CD4-positive, alpha-beta T cell (primary cell): ENCODE results near the gene KIF26A. TPM values are rescaled to one million over a fixed set of nuclear protein-coding genes. Genes with fewer than 3 reads are reported as not detected.

Source experiments
- ATAC-seq: fragments of 200-7000 bp; cut with Tn5 transposase; one replicate; pipeline ENCODE4 v1.10.0; 2022; ENCODE audit warnings: mild to moderate bottlenecking; ENCODE audit not compliant: poor library complexity
- CTCF ChIA-PET: fragments of 350-600 bp; sonication (Branson Sonifier 250); formaldehyde crosslinking; loops from one replicate; lab custom pipeline; 2021; ENCODE audit warnings: antibody characterized with exemption, inconsistent platforms; lab: Charles Lee
- POLR2A ChIA-PET: fragments of 350-600 bp; sonication (Branson Sonifier 250); formaldehyde crosslinking; loops from one replicate; lab custom pipeline; 2021; ENCODE audit warnings: antibody characterized with exemption, inconsistent platforms; lab: Charles Lee
- DNase-seq, 14 experiments: peaks; one replicate each; pipeline ENCODE4 v3.0.0-alpha.2; 2013 to 2020; ENCODE audit warnings: mixed read lengths in 2 of 14
- H3K27ac ChIP-seq, 2 donors: one replicate each; pipeline versions ENCODE4 v1.5.1 to v1.7.0; 2013; ENCODE audit warnings: low read length in 2 of 2, low read depth in 1 of 2, mild to moderate bottlenecking in 1 of 2
- H3K27me3 ChIP-seq, 2 experiments: 1 replicate in 1 of 2; 2 replicates in 1 of 2; pipeline versions ENCODE4 v1.6.1 to v1.7.0; 2013; ENCODE audit warnings: low read length in 2 of 2, control low read depth in 1 of 2, mild to moderate bottlenecking in 1 of 2, moderate library complexity in 1 of 2; ENCODE audit not compliant: insufficient read depth in 2 of 2, control insufficient read depth in 1 of 2
- H3K36me3 ChIP-seq: one replicate; pipeline ENCODE4 v1.6.1; 2013; ENCODE audit warnings: low read length, control low read depth; ENCODE audit not compliant: insufficient read depth
- H3K4me1 ChIP-seq: one replicate; pipeline ENCODE4 v1.6.1; 2013; ENCODE audit warnings: low read length, control low read depth; ENCODE audit not compliant: insufficient read depth
- H3K4me3 ChIP-seq: one replicate; pipeline ENCODE4 v1.5.1; 2013; ENCODE audit warnings: mild to moderate bottlenecking, low read length, moderate library complexity
- H3K9me3 ChIP-seq, 2 experiments: 1 replicate in 1 of 2; 2 replicates in 1 of 2; pipeline versions ENCODE4 v1.6.1 to v1.7.0; 2013; ENCODE audit warnings: low read length in 2 of 2, mild to moderate bottlenecking in 2 of 2, control low read depth in 1 of 2, moderate library complexity in 1 of 2; ENCODE audit not compliant: control insufficient read depth in 1 of 2, insufficient read depth in 1 of 2
- H3K27ac Mint-ChIP-seq: one replicate; pipeline ENCODE4 v1.8.0; 2020; ENCODE audit warnings: mixed read lengths
- H3K27me3 Mint-ChIP-seq: one replicate; pipeline ENCODE4 v1.8.0; 2021; ENCODE audit warnings: mixed read lengths
- H3K36me3 Mint-ChIP-seq: one replicate; pipeline ENCODE4 v1.8.0; 2021; ENCODE audit warnings: low read depth, mixed read lengths
- H3K4me1 Mint-ChIP-seq: one replicate; pipeline ENCODE4 v1.8.0; 2021; ENCODE audit warnings: low read depth, mixed read lengths
- H3K4me3 Mint-ChIP-seq: one replicate; pipeline ENCODE4 v1.8.0; 2020; ENCODE audit warnings: mild to moderate bottlenecking, mixed read lengths
- H3K9me3 Mint-ChIP-seq: one replicate; pipeline ENCODE4 v1.8.0; 2020; ENCODE audit warnings: mixed read lengths
- intact Hi-C, 2 experiments: fragments of 100-400 bp; cut with DNase I in 1 of 2; cut with micrococcal nuclease in 1 of 2; formaldehyde crosslinking; loops; one replicate each; pipeline versions ENCODE4 v1.15.1 to v1.9.0; 2023 to 2025; cut with DNase I, micrococcal nuclease
- total RNA-seq, 174 experiments: library from RNA in 2 of 174; stranded (reverse) in 2 of 174; gene quantifications; one replicate each; pipeline ENCODE4 v1.2.3 and lab custom pipeline; 2021 to 2026
- TF ChIP-seq, protein P1 (sequence below): fragments of 200-600 bp; IDR thresholded peaks from one replicate; pipeline ENCODE4 v1.8.0; 2022; ENCODE audit warnings: antibody characterized with exemption, mild to moderate bottlenecking

The KIF26A gene
- total RNA-seq, 2 experiments from 2014 or later, result 0.25 to 0.31 TPM

DNA sequence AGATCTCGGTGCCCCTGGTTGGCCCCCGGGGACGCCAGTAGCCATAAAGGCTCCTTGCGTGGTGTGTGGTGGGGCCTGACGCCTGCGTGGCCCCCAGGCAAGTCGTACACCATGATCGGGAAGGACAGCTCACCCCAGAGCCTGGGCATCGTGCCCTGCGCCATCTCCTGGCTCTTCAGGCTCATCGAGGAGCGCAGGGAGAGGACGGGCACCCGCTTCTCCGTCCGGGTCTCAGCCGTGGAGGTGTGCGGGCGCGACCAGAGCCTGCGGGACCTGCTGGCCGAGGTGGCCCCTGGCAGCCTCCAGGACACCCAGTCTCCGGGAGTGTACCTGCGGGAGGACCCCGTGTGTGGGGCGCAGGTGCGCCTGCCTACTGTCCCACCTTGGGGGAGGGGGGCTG lies 34.5 kb downstream of the KIF26A start:
- H3K9me3 ChIP-seq, result peaks cover 0 to 7% of the 10 kb centered on the region in 2 experiments

DNA sequence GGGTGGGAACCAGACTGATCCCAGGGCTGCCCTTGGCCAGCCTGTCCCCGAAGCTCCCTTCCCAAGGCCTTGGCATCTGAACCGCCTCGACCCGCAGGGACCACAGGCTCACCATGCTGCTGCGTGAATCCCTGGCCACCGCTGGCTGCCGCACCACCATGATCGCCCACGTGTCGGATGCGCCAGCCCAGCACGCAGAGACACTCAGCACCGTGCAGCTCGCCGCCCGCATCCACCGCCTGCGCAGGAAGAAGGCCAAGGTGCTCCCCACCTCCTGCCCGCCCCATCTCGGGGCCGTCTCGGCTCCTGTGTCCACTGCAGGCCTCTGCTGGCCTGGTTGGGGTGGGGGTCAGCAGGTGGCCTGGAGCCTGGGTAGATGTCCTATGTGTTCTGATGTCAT lies 35.7 kb downstream of the KIF26A start:
- intact Hi-C loops, result no loop called here
- Histone ChIP-seq H3K4me3 (no peak overlapping the region), H3K27me3 (no peaks in the 10 kb centered on the region), H3K4me1 (no peaks in the 10 kb centered on the region), H3K36me3 (no peaks in the 10 kb centered on the region), H3K27ac (no peak overlapping the region), H3K9me3 (peaks cover 0 to 7% of the 10 kb centered on the region in 2 experiments)
- no peak for ATAC-seq
- Mint-ChIP-seq H3K36me3 (no peaks in the 10 kb centered on the region), H3K4me1 (no peaks in the 10 kb centered on the region), H3K27me3 (no peaks in the 10 kb centered on the region), H3K9me3 (no peaks in the 10 kb centered on the region), H3K27ac (no peak overlapping the region), H3K4me3 (no peak overlapping the region)
- no peak for DNase-seq
- POLR2A ChIA-PET, result no interaction called here
- TF ChIP-seq, protein P1, sequence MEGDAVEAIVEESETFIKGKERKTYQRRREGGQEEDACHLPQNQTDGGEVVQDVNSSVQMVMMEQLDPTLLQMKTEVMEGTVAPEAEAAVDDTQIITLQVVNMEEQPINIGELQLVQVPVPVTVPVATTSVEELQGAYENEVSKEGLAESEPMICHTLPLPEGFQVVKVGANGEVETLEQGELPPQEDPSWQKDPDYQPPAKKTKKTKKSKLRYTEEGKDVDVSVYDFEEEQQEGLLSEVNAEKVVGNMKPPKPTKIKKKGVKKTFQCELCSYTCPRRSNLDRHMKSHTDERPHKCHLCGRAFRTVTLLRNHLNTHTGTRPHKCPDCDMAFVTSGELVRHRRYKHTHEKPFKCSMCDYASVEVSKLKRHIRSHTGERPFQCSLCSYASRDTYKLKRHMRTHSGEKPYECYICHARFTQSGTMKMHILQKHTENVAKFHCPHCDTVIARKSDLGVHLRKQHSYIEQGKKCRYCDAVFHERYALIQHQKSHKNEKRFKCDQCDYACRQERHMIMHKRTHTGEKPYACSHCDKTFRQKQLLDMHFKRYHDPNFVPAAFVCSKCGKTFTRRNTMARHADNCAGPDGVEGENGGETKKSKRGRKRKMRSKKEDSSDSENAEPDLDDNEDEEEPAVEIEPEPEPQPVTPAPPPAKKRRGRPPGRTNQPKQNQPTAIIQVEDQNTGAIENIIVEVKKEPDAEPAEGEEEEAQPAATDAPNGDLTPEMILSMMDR, result no peak
- CTCF ChIA-PET, result no interaction called here

More for the DNA sequence above, 34.5 kb downstream of the KIF26A start:
- DNase-seq (no peak), ATAC-seq (no peak)
- TF ChIP-seq, protein P1, result no peak
- Mint-ChIP-seq H3K4me3 (no peak overlapping the region), H3K9me3 (no peaks in the 10 kb centered on the region), H3K27ac (no peak overlapping the region), H3K4me1 (no peaks in the 10 kb centered on the region), H3K36me3 (no peaks in the 10 kb centered on the region), H3K27me3 (no peaks in the 10 kb centered on the region)
- ChIA-PET POLR2A (no interaction called here), CTCF (no interaction called here)
- H3K27ac ChIP-seq, result no peak overlapping the region
- no peaks in the 10 kb centered on the region for H3K36me3 ChIP-seq
- no peak overlapping the region for H3K4me3 ChIP-seq
- no peaks in the 10 kb centered on the region for H3K4me1 ChIP-seq
- intact Hi-C loops, result no loop called here
- H3K27me3 ChIP-seq, result no peaks in the 10 kb centered on the region

DNA sequence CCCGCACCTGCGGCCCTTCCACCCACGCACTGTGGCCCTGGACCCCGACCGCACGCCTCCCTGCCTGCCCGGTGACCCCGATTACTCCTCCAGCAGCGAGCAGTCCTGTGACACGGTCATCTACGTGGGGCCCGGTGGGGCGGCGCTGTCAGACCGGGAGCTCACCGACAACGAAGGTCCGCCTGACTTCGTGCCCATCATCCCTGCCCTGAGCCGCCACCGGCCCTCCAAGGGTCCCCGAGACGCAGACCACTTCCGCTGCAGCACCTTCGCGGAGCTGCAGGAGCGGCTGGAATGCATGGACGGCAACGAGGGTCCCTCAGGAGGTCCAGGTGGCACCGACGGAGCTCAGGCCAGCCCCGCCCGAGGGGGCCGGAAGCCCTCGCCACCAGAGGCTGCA lies 36.7 kb downstream of the KIF26A start:
- no peaks in the 10 kb centered on the region for H3K9me3 Mint-ChIP-seq
- ChIA-PET POLR2A (no interaction called here), CTCF (no interaction called here)
- no peaks in the 10 kb centered on the region for H3K4me1 ChIP-seq
- no peak overlapping the region for H3K27ac ChIP-seq
- H3K36me3 ChIP-seq, result no peaks in the 10 kb centered on the region
- no peaks in the 10 kb centered on the region for H3K4me1 Mint-ChIP-seq
- H3K27ac Mint-ChIP-seq, result no peak overlapping the region
- H3K4me3 ChIP-seq, result no peak overlapping the region
- H3K9me3 ChIP-seq, result peaks cover 0 to 7% of the 10 kb centered on the region in 2 experiments
- intact Hi-C loops, result no loop called here
- DNase-seq, result no peak
- H3K27me3 Mint-ChIP-seq, result no peaks in the 10 kb centered on the region
- no peak overlapping the region for H3K4me3 Mint-ChIP-seq
- no peaks in the 10 kb centered on the region for H3K36me3 Mint-ChIP-seq
- no peak for ATAC-seq
- H3K27me3 ChIP-seq, result no peaks in the 10 kb centered on the region
- TF ChIP-seq, protein P1, result no peak
